Stimulated activated CD8-positive, alpha-beta memory T cell treated with anti-CD3 and anti-CD28 coated beads, Interleukin-15, amount 100 ng/mL, for 48 hours (primary cell): ENCODE measurements around the gene CHST6.
"Not testable (repeated sequence)": the region's sequence is repeated elsewhere in the genome, so short reads cannot be mapped to it uniquely, and the experiment has no call there.

Experiments used
- DNase-seq, 2 donors: peaks; one replicate each; pipeline ENCODE4 v3.0.0-alpha.2; 2020; ENCODE audit warnings: low read depth in 2 of 2

Gene CHST6

GRCh38 chr16:75443298-75443697 is 51.9 kb downstream of the CHST6 start:
- DNase-seq, result no peak

- DNase-seq, result no peak
These were observed 61.4 kb downstream of the CHST6 start for GRCh38 chr16:75433732-75434413.

- peak; percentile 90 to 93 for DNase-seq
These were observed 62.2 kb downstream of the CHST6 start, which contains the start of gene CFDP1 for GRCh38 chr16:75432828-75433731. Gene CFDP1, minus strand, starts transcription at chr16:75433503. Its CDS starts 151 bp downstream, at chr16:75433352.

GRCh38 chr16:75429621-75430403 is 65.4 kb downstream of the CHST6 start:
- no peak for DNase-seq

GRCh38 chr16:75426524-75426923 is 68.7 kb downstream of the CHST6 start:
- DNase-seq, result not testable (repeated sequence)

- not testable (repeated sequence) for DNase-seq
These were observed 71.0 kb downstream of the CHST6 start for GRCh38 chr16:75424105-75424762.

GRCh38 chr16:75423723-75424104 is 71.5 kb downstream of the CHST6 start:
- no peak for DNase-seq
